Posterior vena cava (tissue), 2 donors: ENCODE measurements around the gene UPP1. TPM values are rescaled to one million over a fixed set of nuclear protein-coding genes. Genes with fewer than 3 reads are reported as not detected.
"Not testable (repeated sequence)": the region's sequence is repeated elsewhere in the genome, so short reads cannot be mapped to it uniquely, and the experiment has no call there.

Experiments used
- DNase-seq: peaks from one replicate; pipeline ENCODE4 v3.0.0-alpha.2; 2020; ENCODE audit warnings: low spot score
- intact Hi-C, 2 donors: fragments of 100-400 bp; cut with DNase I; formaldehyde crosslinking; loops; one replicate each; pipeline versions ENCODE4 v1.14.1 to v1.14.2; 2022 to 2023
- total RNA-seq, 2 donors: library from RNA; stranded (reverse); fragmentation: NEBNext Ultra II Directional; extraction: Animal tissue kit (Norgen Biotek cat#: 25700); gene quantifications; one replicate each; pipeline ENCODE4 v1.2.1, GENCODE V29; 2021
- donor health status: DM: yes; HTN: yes; CAD: no.
- donor health status: DM: yes; HTN: yes; CAD: no.

Gene UPP1
- total RNA-seq, 2 donors from 2014 or later, result 25.5 to 25.9 TPM

GRCh38 chr7:48106906-48107659 lies 18.0 kb downstream of the UPP1 start:
- intact Hi-C loops, result loop anchor here (5.0 to 10.0 kb wide), 3 partner anchors 115 to 162 kb away; partner anchors contain the start of gene PKD1L1 (in 2 of the 2)

GRCh38 chr7:48107926-48108472 lies 18.9 kb downstream of the UPP1 start:
- DNase-seq, result no peak
- intact Hi-C loops, result loop anchor here (5.0 to 10.0 kb wide), 3 partner anchors 116 to 163 kb away; partner anchors contain the start of gene PKD1L1 (in 2 of the 2)

More at GRCh38 chr7:48106906-48107659, 18.0 kb downstream of the UPP1 start:
- DNase-seq, result no peak

DNA sequence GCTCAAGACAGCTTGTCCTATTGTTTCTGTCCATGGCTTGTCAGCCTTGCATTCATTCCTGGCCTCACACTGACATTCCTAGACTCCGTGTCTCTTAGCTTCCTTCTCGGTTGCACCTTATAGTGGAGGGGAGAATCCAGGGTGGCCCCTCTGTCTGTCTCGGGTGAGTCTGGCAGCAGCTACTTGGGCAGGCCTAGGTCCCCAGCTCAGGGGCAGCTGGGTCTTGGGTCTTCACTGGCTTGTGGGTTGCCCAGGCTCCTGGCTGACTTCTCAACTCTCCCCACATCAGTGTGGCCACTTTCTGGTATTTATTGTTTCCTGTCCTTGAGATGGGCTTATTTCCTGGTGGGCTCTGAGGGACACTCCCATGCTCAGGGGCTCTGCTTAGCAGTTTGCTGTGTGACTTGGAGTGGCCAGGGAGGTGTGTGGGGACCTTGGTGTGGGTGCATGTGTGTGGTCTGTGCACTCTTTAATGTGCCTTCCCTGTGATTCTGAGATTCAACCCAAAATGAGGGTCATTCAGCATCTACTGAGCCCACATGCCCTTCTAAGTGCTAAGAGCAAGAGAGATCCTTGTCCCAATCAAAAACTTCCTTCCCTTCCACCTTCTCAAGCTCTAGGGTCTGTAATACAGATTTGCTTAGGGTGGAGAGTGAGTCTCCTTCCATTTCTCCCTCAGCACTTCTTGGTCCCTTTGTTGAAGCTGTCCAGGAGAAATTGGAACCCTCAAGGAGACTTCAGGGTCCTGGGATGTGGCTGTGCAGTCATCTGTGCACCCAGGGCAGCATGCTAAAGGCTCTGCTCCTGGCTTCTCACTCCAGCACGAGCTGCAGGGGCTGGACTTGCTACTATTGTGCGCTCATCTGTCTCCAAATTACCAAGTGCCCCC lies 20.1 kb downstream of the UPP1 start:
- no peak for DNase-seq
- intact Hi-C loops, result loop anchor here (5.0 to 10.0 kb wide), 3 partner anchors 117 to 164 kb away; partner anchors contain the start of gene PKD1L1 (in 2 of the 2)

GRCh38 chr7:48109848-48110663 lies 21.0 kb downstream of the UPP1 start:
- DNase-seq, result peak; percentile 90
- intact Hi-C loops, result loop anchor here (5.0 to 10.0 kb wide), 3 partner anchors 118 to 165 kb away; partner anchors contain the start of gene PKD1L1 (in 2 of the 2)

GRCh38 chr7:48110868-48111267 lies 21.8 kb downstream of the UPP1 start:
- DNase-seq, result no peak
- intact Hi-C loops, result no loop called here

DNA sequence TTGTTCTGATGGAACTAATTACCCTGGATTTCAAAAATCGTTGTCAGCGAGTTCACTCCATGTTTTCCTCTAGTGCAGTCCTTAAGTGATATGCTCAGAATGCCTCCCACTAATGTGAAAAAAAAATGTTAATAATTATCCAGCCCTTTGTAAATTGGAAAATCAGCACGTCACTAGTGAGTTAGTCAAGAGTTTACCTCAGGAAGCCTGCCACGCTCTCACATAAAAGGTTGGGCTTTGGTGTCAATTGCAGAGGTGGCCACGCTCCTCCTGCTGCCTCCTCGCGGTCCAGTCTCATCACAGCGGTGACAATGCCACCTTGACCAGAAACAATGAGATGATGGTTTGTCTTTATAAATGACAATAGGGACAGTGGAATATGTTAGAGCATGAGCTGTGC lies 22.5 kb downstream of the UPP1 start:
- intact Hi-C loops, result no loop called here

GRCh38 chr7:48112401-48113165 lies 23.5 kb downstream of the UPP1 start:
- DNase-seq, result no peak
- intact Hi-C loops, result no loop called here

More for the DNA sequence above, 22.5 kb downstream of the UPP1 start:
- no peak for DNase-seq

DNA sequence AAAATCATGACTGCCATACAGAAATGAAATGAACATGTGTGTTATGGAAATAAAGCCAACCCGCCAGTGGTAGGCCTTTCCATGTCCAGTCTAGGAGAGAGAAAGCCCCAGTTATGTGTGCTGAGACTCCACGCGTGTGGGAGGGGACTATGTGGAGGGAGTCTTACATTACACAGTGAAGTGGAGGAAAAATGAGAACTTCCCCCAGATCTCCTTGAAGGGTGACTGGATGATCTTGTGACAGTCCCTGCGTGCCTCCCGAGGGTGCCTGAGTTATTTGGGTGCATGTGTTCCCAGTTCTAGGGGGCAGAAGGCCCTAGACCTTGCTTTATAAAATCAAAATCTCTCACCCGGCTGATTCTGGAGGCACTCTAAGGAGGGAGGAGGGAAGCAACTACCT lies 24.2 kb downstream of the UPP1 start:
- intact Hi-C loops, result no loop called here
- DNase-seq, result no peak

GRCh38 chr7:48114115-48114514 lies 25.1 kb downstream of the UPP1 start:
- no peak for DNase-seq
- intact Hi-C loops, result no loop called here

DNA sequence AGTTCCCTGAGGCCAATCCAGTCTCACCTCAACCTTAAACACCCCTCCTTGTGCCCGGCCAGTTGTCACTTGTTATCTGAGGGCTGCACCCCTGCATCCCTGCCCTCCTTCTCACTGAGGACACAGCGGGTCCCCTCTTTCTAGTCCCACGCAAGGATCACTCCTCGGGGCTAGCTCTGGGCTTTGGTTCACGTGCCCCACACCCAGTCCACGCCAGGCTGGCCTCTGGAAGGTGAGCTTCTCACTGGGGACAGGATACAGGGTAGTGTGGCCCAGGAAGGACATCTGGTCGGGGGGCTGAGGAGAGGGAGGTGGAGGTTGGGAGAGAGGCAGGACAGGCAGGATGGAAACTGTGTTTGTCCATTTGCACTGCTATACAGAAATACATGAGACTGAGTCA lies 25.5 kb downstream of the UPP1 start:
- intact Hi-C loops, result no loop called here
- no peak for DNase-seq

DNA sequence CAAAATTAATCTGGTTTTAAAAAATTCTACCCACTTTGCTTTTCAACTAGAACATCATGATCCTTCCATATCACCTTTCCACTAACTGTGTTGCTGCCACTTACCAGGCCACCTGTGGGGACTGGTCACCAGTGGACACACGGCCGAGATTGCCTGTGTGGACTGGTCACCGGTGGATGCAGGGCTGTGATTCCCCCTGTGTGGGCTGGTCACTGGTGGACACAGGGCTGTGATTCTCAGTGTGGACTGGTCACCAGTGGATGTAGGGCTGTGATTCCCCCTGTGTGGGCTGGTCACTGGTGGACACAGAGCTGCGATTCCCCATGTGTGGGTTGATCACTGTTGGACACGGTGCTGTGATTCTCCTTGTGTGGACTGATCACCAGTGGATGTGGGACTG lies 27.0 kb downstream of the UPP1 start:
- no peak for DNase-seq
- intact Hi-C loops, result no loop called here

- intact Hi-C loops, result no loop called here
- DNase-seq, result no peak
These were observed 29.0 kb downstream of the UPP1 start for GRCh38 chr7:48118041-48118440.

- DNase-seq, intact Hi-C loops: not testable (repeated sequence)
These were observed 31.5 kb downstream of the UPP1 start for GRCh38 chr7:48120536-48120935.

- intact Hi-C loops, result no loop called here
- no peak for DNase-seq
These were observed 37.0 kb downstream of the UPP1 start for GRCh38 chr7:48126037-48126436.

- intact Hi-C loops, result no loop called here
- DNase-seq, result no peak
These were observed 41.6 kb downstream of the UPP1 start for GRCh38 chr7:48130658-48131108.

GRCh38 chr7:48132792-48133191 lies 43.7 kb downstream of the UPP1 start:
- intact Hi-C loops, result no loop called here
- DNase-seq, result no peak

GRCh38 chr7:48139459-48139858 lies 50.4 kb downstream of the UPP1 start:
- no peak for DNase-seq
- intact Hi-C loops, result no loop called here

- intact Hi-C loops, result no loop called here
- no peak for DNase-seq
These were observed 51.1 kb downstream of the UPP1 start for GRCh38 chr7:48140001-48140681.
